BLaER1 (cell line): ENCODE results near the gene TEAD3.

Experiments
- H3K27ac ChIP-seq: shearing (Covaris generic); formaldehyde crosslinking; 2 replicates; pipeline ENCODE4 v1.8.1; 2022
- H3K27me3 ChIP-seq: shearing (Covaris generic); formaldehyde crosslinking; 2 replicates; pipeline ENCODE4 v1.8.1; 2022
- H3K36me3 ChIP-seq: shearing (Covaris generic); formaldehyde crosslinking; 2 replicates; pipeline ENCODE4 v1.8.1; 2022
- H3K4me1 ChIP-seq: shearing (Covaris generic); formaldehyde crosslinking; 2 replicates; pipeline ENCODE4 v1.8.1; 2022
- H3K4me2 ChIP-seq: shearing (Covaris generic); formaldehyde crosslinking; 2 replicates; pipeline ENCODE4 v1.8.1; 2022
- H3K4me3 ChIP-seq: shearing (Covaris generic); formaldehyde crosslinking; 2 replicates; pipeline ENCODE4 v1.8.1; 2022
- H3K9ac ChIP-seq: shearing (Covaris generic); formaldehyde crosslinking; 2 replicates; pipeline ENCODE4 v1.8.1; 2022
- H3K9me3 ChIP-seq: shearing (Covaris generic); formaldehyde crosslinking; 2 replicates; pipeline ENCODE4 v1.8.1; 2022
- H4K20me1 ChIP-seq: shearing (Covaris generic); formaldehyde crosslinking; 2 replicates; pipeline ENCODE4 v1.8.1; 2022
- Cebpa-rat ChIP-seq: shearing (Covaris generic); IDR thresholded peaks from 2 replicates; pipeline ENCODE4 v1.8.1; 2022

TEAD3 gene

DNA sequence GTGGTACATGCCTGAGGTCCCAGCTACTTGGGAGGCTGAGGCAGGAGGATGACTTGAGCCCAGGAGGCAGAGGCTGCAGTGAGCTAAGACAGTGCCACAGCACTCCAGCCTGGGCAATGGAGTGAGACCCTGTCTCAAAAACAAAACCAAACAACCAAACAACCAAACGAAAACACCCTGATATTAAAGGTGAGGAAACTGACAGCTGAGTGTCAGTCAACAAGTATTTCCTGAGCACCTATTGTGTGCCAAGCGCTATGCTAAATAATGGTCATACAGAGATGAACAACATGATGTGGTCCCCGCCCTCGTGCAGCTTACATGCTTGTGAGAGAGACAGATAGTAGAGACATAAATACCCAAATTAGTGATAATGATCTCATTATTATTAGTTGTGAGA, 17.7 kb upstream of the TEAD3 start:
- no peak for TF ChIP-seq Cebpa-rat
- H3K4me1 ChIP-seq, result peaks cover 27% of the 10 kb centered on the region
- H3K4me2 ChIP-seq, result no peak overlapping the region
- H3K36me3 ChIP-seq, result no peaks in the 10 kb centered on the region
- H3K4me3 ChIP-seq, result no peak overlapping the region
- H3K9ac ChIP-seq, result no peak overlapping the region
- H4K20me1 ChIP-seq, result no peaks in the 10 kb centered on the region
- H3K9me3 ChIP-seq, result no peaks in the 10 kb centered on the region
- H3K27ac ChIP-seq, result no peak overlapping the region
- H3K27me3 ChIP-seq, result peaks cover 33% of the 10 kb centered on the region

DNA sequence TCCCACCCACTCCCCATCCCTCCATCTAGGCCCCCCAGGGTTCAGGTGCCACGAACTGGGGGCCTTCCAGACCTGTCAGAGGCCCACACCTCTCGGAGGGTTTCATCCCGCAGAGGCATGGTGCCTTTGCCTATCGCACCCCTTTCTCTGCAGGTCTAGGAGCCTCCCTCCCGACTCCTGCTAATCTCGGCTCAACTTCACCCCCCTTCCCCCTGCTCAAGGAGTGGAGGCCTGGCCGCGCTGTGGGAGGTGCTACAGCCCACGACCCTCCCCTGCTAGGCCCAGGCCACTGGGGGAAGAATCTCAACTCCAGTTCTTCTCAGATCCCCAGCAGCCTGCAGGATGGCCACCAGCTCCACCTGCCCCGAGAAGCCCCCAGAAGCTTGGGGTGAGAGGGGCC, 15.9 kb upstream of the TEAD3 start, which contains the start of gene TULP1:
Gene TULP1 (minus strand): TSS at position 157 of the 400 bp plus-strand sequence. CDS start 38 bp downstream, at position 119.
- no peak for TF ChIP-seq Cebpa-rat
- peak within 1 kb of the TSS; percentile 81 for H3K4me2 ChIP-seq
- H4K20me1 ChIP-seq, result no peaks in the 10 kb centered on the region
- peaks cover 35% of the 10 kb centered on the region for H3K27me3 ChIP-seq
- H3K4me3 ChIP-seq, result peak within 1 kb of the TSS; percentile 51; the same call in 1 of the 2 replicates
- H3K36me3 ChIP-seq, result no peaks in the 10 kb centered on the region
- H3K27ac ChIP-seq, result no peak within 1 kb of the TSS
- peaks cover 45% of the 10 kb centered on the region for H3K4me1 ChIP-seq
- no peaks in the 10 kb centered on the region for H3K9me3 ChIP-seq
- no peak within 1 kb of the TSS for H3K9ac ChIP-seq

- TF ChIP-seq Cebpa-rat, result no peak
- H3K4me3 ChIP-seq, result no peak overlapping the region
Observed at GRCh38 chr6:35512006-35512405, 15.1 kb upstream of the TEAD3 start.

GRCh38 chr6:35511562-35511941, 14.7 kb upstream of the TEAD3 start:
- H3K9me3 ChIP-seq, result no peaks in the 10 kb centered on the region
- peak overlapping the region; percentile 51; the same call in 1 of the 2 replicates for H3K4me3 ChIP-seq
- peaks cover 45% of the 10 kb centered on the region for H3K4me1 ChIP-seq
- peak overlapping the region; percentile 81 for H3K4me2 ChIP-seq
- H3K27me3 ChIP-seq, result peaks cover 35% of the 10 kb centered on the region
- H3K9ac ChIP-seq, result 0 out of 2 replicates have a peak overlapping the region, but pooled peaks have one; percentile 10
- no peak for TF ChIP-seq Cebpa-rat
- H3K36me3 ChIP-seq, result no peaks in the 10 kb centered on the region
- H4K20me1 ChIP-seq, result no peaks in the 10 kb centered on the region
- no peak overlapping the region for H3K27ac ChIP-seq

More at GRCh38 chr6:35512006-35512405, 15.1 kb upstream of the TEAD3 start:
- peaks cover 35% of the 10 kb centered on the region for H3K27me3 ChIP-seq
- H3K9me3 ChIP-seq, result no peaks in the 10 kb centered on the region
- H3K9ac ChIP-seq, result no peak overlapping the region
- H3K27ac ChIP-seq, result no peak overlapping the region
- peak overlapping the region; percentile 81 for H3K4me2 ChIP-seq
- no peaks in the 10 kb centered on the region for H3K36me3 ChIP-seq
- H3K4me1 ChIP-seq, result peaks cover 45% of the 10 kb centered on the region
- H4K20me1 ChIP-seq, result no peaks in the 10 kb centered on the region

DNA sequence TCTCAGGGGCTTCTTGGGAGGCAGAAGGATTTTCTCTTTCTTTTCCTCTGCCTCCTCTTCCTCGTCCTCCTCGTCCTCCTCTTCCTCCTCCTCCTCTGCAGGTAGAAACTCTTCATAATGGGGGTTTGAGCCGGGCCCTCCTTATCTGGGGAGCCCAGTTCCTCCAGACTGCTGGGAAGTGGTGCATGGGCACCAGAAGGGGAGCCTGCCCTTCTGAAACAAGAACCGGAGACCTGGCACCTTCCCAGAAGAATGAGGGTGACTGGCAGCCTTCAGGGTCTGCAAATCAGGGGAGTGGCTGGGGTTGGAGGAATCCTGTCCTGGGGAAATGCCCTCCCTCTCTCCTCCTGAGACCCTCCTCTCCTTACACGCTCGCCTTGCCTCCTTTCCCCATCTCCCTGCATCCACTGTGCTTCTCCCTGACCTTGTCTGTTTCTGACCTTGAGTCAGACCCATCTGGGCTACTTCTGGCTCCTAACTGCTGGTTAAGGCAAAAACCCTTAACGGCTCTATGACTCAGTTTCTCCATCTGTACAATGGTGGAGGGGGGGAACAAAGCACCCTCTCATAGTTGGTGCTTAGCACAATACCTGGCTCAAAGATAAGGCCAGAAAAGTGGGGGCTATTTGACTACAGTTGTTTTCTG, 14.2 kb upstream of the TEAD3 start:
- 0 out of 2 replicates have a peak overlapping the region, but pooled peaks have one; percentile 10 for H3K9ac ChIP-seq
- no peaks in the 10 kb centered on the region for H4K20me1 ChIP-seq
- no peak overlapping the region for H3K27ac ChIP-seq
- H3K9me3 ChIP-seq, result no peaks in the 10 kb centered on the region
- peaks cover 45% of the 10 kb centered on the region for H3K4me1 ChIP-seq
- no peaks in the 10 kb centered on the region for H3K36me3 ChIP-seq
- H3K4me2 ChIP-seq, result peak overlapping the region; percentile 81
- no peak for TF ChIP-seq Cebpa-rat
- peak overlapping the region; percentile 51; the same call in 1 of the 2 replicates for H3K4me3 ChIP-seq
- H3K27me3 ChIP-seq, result peaks cover 35% of the 10 kb centered on the region

- Histone ChIP-seq H3K36me3 (no peaks in the 10 kb centered on the region), H4K20me1 (no peaks in the 10 kb centered on the region), H3K9ac (no peak overlapping the region; the same call in 1 of the 2 replicates), H3K27me3 (peaks cover 44% of the 10 kb centered on the region), H3K4me2 (peak overlapping the region; percentile 84), H3K4me1 (peaks cover 52% of the 10 kb centered on the region), H3K9me3 (no peaks in the 10 kb centered on the region), H3K4me3 (no peak overlapping the region), H3K27ac (0 out of 2 replicates have a peak overlapping the region, but pooled peaks have one; percentile 9)
- no peak for TF ChIP-seq Cebpa-rat
Observed at GRCh38 chr6:35508542-35508941, 11.7 kb upstream of the TEAD3 start.

- Histone ChIP-seq H3K27ac (no peak overlapping the region), H4K20me1 (no peaks in the 10 kb centered on the region), H3K9ac (no peak overlapping the region), H3K4me3 (no peak overlapping the region), H3K4me1 (peaks cover 55% of the 10 kb centered on the region), H3K4me2 (peak overlapping the region; percentile 84), H3K27me3 (peaks cover 48% of the 10 kb centered on the region), H3K36me3 (no peaks in the 10 kb centered on the region), H3K9me3 (no peaks in the 10 kb centered on the region)
- no peak for TF ChIP-seq Cebpa-rat
Observed at GRCh38 chr6:35508027-35508426, 11.1 kb upstream of the TEAD3 start.

GRCh38 chr6:35507221-35507620, 10.3 kb upstream of the TEAD3 start:
- H3K27me3 ChIP-seq, result peaks cover 40% of the 10 kb centered on the region
- no peak for TF ChIP-seq Cebpa-rat
- H3K4me2 ChIP-seq, result no peak overlapping the region
- H3K4me3 ChIP-seq, result no peak overlapping the region
- peaks cover 53% of the 10 kb centered on the region for H3K4me1 ChIP-seq
- no peaks in the 10 kb centered on the region for H3K9me3 ChIP-seq
- H3K9ac ChIP-seq, result no peak overlapping the region
- H3K27ac ChIP-seq, result no peak overlapping the region
- no peaks in the 10 kb centered on the region for H3K36me3 ChIP-seq
- H4K20me1 ChIP-seq, result no peaks in the 10 kb centered on the region

GRCh38 chr6:35506536-35506935, 9.7 kb upstream of the TEAD3 start:
- H3K27ac ChIP-seq, result no peak overlapping the region
- H3K4me3 ChIP-seq, result no peak overlapping the region
- peaks cover 34% of the 10 kb centered on the region for H3K27me3 ChIP-seq
- H3K4me1 ChIP-seq, result peaks cover 47% of the 10 kb centered on the region
- TF ChIP-seq Cebpa-rat, result no peak
- no peaks in the 10 kb centered on the region for H3K36me3 ChIP-seq
- no peak overlapping the region for H3K4me2 ChIP-seq
- H3K9ac ChIP-seq, result no peak overlapping the region
- H4K20me1 ChIP-seq, result no peaks in the 10 kb centered on the region
- no peaks in the 10 kb centered on the region for H3K9me3 ChIP-seq

GRCh38 chr6:35505999-35506412, 9.1 kb upstream of the TEAD3 start:
- H3K9ac ChIP-seq, result no peak overlapping the region
- no peak for TF ChIP-seq Cebpa-rat

More at GRCh38 chr6:35505999-35506412, 9.1 kb upstream of the TEAD3 start:
- Histone ChIP-seq H3K4me3 (no peak overlapping the region), H3K27ac (no peak overlapping the region), H3K4me2 (no peak overlapping the region), H3K27me3 (peaks cover 29% of the 10 kb centered on the region), H3K9me3 (no peaks in the 10 kb centered on the region), H3K36me3 (no peaks in the 10 kb centered on the region), H4K20me1 (no peaks in the 10 kb centered on the region), H3K4me1 (peaks cover 42% of the 10 kb centered on the region)
